WTC11 (cell line): ENCODE measurements around the gene LLGL2. TPM values are rescaled to one million over a fixed set of nuclear protein-coding genes. Genes with fewer than 3 reads are reported as not detected.

Source experiments
- AR ChIP-seq: fragments of 250-450 bp; sonication (Bioruptor Pico); IDR thresholded peaks from 2 replicates; pipeline ENCODE4 v1.9.0; 2021; ENCODE audit warnings: mild to moderate bottlenecking
- ATF3 ChIP-seq: sonication (generic); formaldehyde crosslinking; conservative IDR thresholded peaks from 2 replicates; pipeline ENCODE4 v1.8.1; 2022; ENCODE audit warnings: mild to moderate bottlenecking, missing genetic modification reagents
- CDX4 ChIP-seq: fragments of 250-450 bp; sonication (Bioruptor Pico); IDR thresholded peaks from 2 replicates; pipeline ENCODE4 v1.9.0; 2021; ENCODE audit warnings: moderate library complexity, mild to moderate bottlenecking, inconsistent platforms, borderline replicate concordance
- CREM ChIP-seq: sonication (generic); formaldehyde crosslinking; IDR thresholded peaks from 2 replicates; pipeline ENCODE4 v1.8.1; 2022; ENCODE audit warnings: mild to moderate bottlenecking, missing genetic modification reagents, moderate library complexity
- CTCF ChIP-seq: fragments of 200-600 bp; IDR thresholded peaks from 2 replicates; pipeline ENCODE4 v1.8.0; 2022; ENCODE audit warnings: antibody characterized with exemption
- ESRRA ChIP-seq: sonication (generic); formaldehyde crosslinking; IDR thresholded peaks from 2 replicates; pipeline ENCODE4 v1.8.1; 2022; ENCODE audit warnings: mild to moderate bottlenecking, missing genetic modification reagents, borderline replicate concordance
- FOXK1 ChIP-seq: sonication (generic); formaldehyde crosslinking; IDR thresholded peaks from 2 replicates; pipeline ENCODE4 v1.8.0; 2022; ENCODE audit warnings: mild to moderate bottlenecking, moderate library complexity, missing genetic modification reagents
- NFATC4 ChIP-seq: fragments of 250-450 bp; sonication (Bioruptor Pico); IDR thresholded peaks from 2 replicates; pipeline ENCODE4 v1.9.0; 2021; ENCODE audit warnings: mild to moderate bottlenecking
- NR2C2 ChIP-seq: sonication (generic); formaldehyde crosslinking; IDR thresholded peaks from 2 replicates; pipeline ENCODE4 v1.8.0; 2022; ENCODE audit warnings: mild to moderate bottlenecking, missing genetic modification reagents
- RELA ChIP-seq: sonication (generic); formaldehyde crosslinking; IDR thresholded peaks from 2 replicates; pipeline ENCODE4 v1.8.1; 2022; ENCODE audit warnings: missing genetic modification reagents, mild to moderate bottlenecking, borderline replicate concordance
- SOX15 ChIP-seq: fragments of 250-450 bp; sonication (Bioruptor Pico); IDR thresholded peaks from 2 replicates; pipeline ENCODE4 v1.9.0; 2021; ENCODE audit warnings: mild to moderate bottlenecking
- TEAD1 ChIP-seq: sonication (generic); formaldehyde crosslinking; IDR thresholded peaks from 2 replicates; pipeline ENCODE4 v1.8.0; 2022; ENCODE audit warnings: mild to moderate bottlenecking, missing genetic modification reagents
- ZNF138 ChIP-seq: sonication (generic); formaldehyde crosslinking; conservative IDR thresholded peaks from 2 replicates; pipeline ENCODE4 v1.8.1; 2022; ENCODE audit warnings: mild to moderate bottlenecking, moderate library complexity, missing genetic modification reagents
- ZNF219 ChIP-seq: sonication (generic); formaldehyde crosslinking; IDR thresholded peaks from 2 replicates; pipeline ENCODE4 v1.8.0; 2023; ENCODE audit warnings: missing genetic modification reagents, mild to moderate bottlenecking, borderline replicate concordance
- ZNF416 ChIP-seq: fragments of 250-450 bp; sonication (Bioruptor Pico); IDR thresholded peaks from 2 replicates; pipeline ENCODE4 v1.9.0; 2021; ENCODE audit warnings: mild to moderate bottlenecking, inconsistent platforms
- total RNA-seq: library from RNA; stranded (reverse); gene quantifications from 3 replicates; pipeline ENCODE4 v1.2.3, GENCODE V29; 2021
- TF ChIP-seq, protein P1 (sequence below): sonication (generic); formaldehyde crosslinking; IDR thresholded peaks from 2 replicates; pipeline ENCODE4 v1.8.1; 2023; ENCODE audit warnings: mild to moderate bottlenecking, missing genetic modification reagents, borderline replicate concordance
- TF ChIP-seq, protein P2 (sequence below): sonication (generic); formaldehyde crosslinking; IDR thresholded peaks from 2 replicates; pipeline ENCODE4 v1.8.0; 2022; ENCODE audit warnings: mild to moderate bottlenecking, missing genetic modification reagents
- TF ChIP-seq, protein P3 (sequence below): fragments of 250-450 bp; sonication (Bioruptor Pico); IDR thresholded peaks from 2 replicates; pipeline ENCODE4 v2.1.2; 2022; ENCODE audit warnings: mild to moderate bottlenecking, moderate library complexity
- TF ChIP-seq, protein P4 (sequence below): sonication (generic); formaldehyde crosslinking; conservative IDR thresholded peaks from 2 replicates; pipeline ENCODE4 v1.8.1; 2023; ENCODE audit warnings: mild to moderate bottlenecking, low read depth, missing genetic modification reagents, moderate library complexity
- TF ChIP-seq, protein P5 (sequence below): sonication (generic); formaldehyde crosslinking; IDR thresholded peaks from 2 replicates; pipeline ENCODE4 v1.8.0; 2022; ENCODE audit warnings: mild to moderate bottlenecking, missing genetic modification reagents
- TF ChIP-seq, protein P6 (sequence below): sonication (generic); formaldehyde crosslinking; IDR thresholded peaks from 2 replicates; pipeline ENCODE4 v1.8.0; 2023; ENCODE audit warnings: missing genetic modification reagents

Gene LLGL2
- total RNA-seq, 1 experiment from 2014 or later = 103 TPM

- TF ChIP-seq, protein P1, sequence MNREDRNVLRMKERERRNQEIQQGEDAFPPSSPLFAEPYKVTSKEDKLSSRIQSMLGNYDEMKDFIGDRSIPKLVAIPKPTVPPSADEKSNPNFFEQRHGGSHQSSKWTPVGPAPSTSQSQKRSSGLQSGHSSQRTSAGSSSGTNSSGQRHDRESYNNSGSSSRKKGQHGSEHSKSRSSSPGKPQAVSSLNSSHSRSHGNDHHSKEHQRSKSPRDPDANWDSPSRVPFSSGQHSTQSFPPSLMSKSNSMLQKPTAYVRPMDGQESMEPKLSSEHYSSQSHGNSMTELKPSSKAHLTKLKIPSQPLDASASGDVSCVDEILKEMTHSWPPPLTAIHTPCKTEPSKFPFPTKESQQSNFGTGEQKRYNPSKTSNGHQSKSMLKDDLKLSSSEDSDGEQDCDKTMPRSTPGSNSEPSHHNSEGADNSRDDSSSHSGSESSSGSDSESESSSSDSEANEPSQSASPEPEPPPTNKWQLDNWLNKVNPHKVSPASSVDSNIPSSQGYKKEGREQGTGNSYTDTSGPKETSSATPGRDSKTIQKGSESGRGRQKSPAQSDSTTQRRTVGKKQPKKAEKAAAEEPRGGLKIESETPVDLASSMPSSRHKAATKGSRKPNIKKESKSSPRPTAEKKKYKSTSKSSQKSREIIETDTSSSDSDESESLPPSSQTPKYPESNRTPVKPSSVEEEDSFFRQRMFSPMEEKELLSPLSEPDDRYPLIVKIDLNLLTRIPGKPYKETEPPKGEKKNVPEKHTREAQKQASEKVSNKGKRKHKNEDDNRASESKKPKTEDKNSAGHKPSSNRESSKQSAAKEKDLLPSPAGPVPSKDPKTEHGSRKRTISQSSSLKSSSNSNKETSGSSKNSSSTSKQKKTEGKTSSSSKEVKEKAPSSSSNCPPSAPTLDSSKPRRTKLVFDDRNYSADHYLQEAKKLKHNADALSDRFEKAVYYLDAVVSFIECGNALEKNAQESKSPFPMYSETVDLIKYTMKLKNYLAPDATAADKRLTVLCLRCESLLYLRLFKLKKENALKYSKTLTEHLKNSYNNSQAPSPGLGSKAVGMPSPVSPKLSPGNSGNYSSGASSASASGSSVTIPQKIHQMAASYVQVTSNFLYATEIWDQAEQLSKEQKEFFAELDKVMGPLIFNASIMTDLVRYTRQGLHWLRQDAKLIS (CRISPR knock-in tag) = no peak
- no peak for TF ChIP-seq NR2C2
- no peak for TF ChIP-seq ZNF219 (CRISPR knock-in tag)
- TF ChIP-seq FOXK1 (CRISPR knock-in tag) = no peak
- no peak for TF ChIP-seq RELA (CRISPR knock-in tag)
- TF ChIP-seq CTCF = peak; percentile 49; the same call in 1 of the 2 replicates
- no peak for TF ChIP-seq ATF3 (CRISPR knock-in tag)
- no peak for TF ChIP-seq ZNF416
- no peak for TF ChIP-seq SOX15 (CRISPR knock-in tag)
- 0 out of 2 replicates have a peak, but pooled peaks have one; percentile 26 for TF ChIP-seq ESRRA (CRISPR knock-in tag)
- TF ChIP-seq, protein P2, sequence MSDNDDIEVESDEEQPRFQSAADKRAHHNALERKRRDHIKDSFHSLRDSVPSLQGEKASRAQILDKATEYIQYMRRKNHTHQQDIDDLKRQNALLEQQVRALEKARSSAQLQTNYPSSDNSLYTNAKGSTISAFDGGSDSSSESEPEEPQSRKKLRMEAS = no peak; the same call in 1 of the 2 replicates
- TF ChIP-seq, protein P3, sequence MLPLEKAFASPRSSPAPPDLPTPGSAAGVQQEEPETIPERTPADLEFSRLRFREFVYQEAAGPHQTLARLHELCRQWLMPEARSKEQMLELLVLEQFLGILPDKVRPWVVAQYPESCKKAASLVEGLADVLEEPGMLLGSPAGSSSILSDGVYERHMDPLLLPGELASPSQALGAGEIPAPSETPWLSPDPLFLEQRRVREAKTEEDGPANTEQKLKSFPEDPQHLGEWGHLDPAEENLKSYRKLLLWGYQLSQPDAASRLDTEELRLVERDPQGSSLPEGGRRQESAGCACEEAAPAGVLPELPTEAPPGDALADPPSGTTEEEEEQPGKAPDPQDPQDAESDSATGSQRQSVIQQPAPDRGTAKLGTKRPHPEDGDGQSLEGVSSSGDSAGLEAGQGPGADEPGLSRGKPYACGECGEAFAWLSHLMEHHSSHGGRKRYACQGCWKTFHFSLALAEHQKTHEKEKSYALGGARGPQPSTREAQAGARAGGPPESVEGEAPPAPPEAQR (CRISPR knock-in tag) = no peak
- TF ChIP-seq AR (CRISPR knock-in tag) = no peak
- TF ChIP-seq CDX4 (CRISPR knock-in tag) = no peak
- TF ChIP-seq ZNF138 = no peak
- no peak; the same call in 1 of the 2 replicates for TF ChIP-seq TEAD1 (CRISPR knock-in tag)
- TF ChIP-seq NFATC4 (CRISPR knock-in tag) = no peak
- TF ChIP-seq, protein P4, sequence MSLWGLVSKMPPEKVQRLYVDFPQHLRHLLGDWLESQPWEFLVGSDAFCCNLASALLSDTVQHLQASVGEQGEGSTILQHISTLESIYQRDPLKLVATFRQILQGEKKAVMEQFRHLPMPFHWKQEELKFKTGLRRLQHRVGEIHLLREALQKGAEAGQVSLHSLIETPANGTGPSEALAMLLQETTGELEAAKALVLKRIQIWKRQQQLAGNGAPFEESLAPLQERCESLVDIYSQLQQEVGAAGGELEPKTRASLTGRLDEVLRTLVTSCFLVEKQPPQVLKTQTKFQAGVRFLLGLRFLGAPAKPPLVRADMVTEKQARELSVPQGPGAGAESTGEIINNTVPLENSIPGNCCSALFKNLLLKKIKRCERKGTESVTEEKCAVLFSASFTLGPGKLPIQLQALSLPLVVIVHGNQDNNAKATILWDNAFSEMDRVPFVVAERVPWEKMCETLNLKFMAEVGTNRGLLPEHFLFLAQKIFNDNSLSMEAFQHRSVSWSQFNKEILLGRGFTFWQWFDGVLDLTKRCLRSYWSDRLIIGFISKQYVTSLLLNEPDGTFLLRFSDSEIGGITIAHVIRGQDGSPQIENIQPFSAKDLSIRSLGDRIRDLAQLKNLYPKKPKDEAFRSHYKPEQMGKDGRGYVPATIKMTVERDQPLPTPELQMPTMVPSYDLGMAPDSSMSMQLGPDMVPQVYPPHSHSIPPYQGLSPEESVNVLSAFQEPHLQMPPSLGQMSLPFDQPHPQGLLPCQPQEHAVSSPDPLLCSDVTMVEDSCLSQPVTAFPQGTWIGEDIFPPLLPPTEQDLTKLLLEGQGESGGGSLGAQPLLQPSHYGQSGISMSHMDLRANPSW = no peak
- TF ChIP-seq, protein P5, sequence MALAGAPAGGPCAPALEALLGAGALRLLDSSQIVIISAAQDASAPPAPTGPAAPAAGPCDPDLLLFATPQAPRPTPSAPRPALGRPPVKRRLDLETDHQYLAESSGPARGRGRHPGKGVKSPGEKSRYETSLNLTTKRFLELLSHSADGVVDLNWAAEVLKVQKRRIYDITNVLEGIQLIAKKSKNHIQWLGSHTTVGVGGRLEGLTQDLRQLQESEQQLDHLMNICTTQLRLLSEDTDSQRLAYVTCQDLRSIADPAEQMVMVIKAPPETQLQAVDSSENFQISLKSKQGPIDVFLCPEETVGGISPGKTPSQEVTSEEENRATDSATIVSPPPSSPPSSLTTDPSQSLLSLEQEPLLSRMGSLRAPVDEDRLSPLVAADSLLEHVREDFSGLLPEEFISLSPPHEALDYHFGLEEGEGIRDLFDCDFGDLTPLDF (CRISPR knock-in tag) = no peak
- TF ChIP-seq CREM (CRISPR knock-in tag) = no peak
- TF ChIP-seq, protein P6, sequence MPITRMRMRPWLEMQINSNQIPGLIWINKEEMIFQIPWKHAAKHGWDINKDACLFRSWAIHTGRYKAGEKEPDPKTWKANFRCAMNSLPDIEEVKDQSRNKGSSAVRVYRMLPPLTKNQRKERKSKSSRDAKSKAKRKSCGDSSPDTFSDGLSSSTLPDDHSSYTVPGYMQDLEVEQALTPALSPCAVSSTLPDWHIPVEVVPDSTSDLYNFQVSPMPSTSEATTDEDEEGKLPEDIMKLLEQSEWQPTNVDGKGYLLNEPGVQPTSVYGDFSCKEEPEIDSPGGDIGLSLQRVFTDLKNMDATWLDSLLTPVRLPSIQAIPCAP (CRISPR knock-in tag) = no peak
Measured at GRCh38 chr17:75589012-75589918, 63.8 kb downstream of the LLGL2 start (continued).
